ENCODE measurements around the gene HOXD3. TPM values are rescaled to one million over a fixed set of nuclear protein-coding genes. Genes with fewer than 3 reads are reported as not detected.

The HOXD3 gene
- total RNA-seq, 2 experiments from 2014 or later = not detected

GRCh38 chr2:176109946-176110345 is 47.2 kb upstream of the HOXD3 start:
- no peak for DNase-seq
- H3K9me3 Mint-ChIP-seq = no peaks in the 10 kb centered on the region
- intact Hi-C loops (cut with DNase I, micrococcal nuclease) = loop anchor here in 1 of 2 experiments (2.0 to 5.0 kb wide), 2 partner anchors 13 to 33 kb away; no protein-coding TSS in a partner anchor

GRCh38 chr2:176110415-176111308 is 46.4 kb upstream of the HOXD3 start:
- Histone ChIP-seq H3K27ac (ENCODE audit: low read depth in 1 of 2, low read length in 2 of 2) (no peak overlapping the region), H3K4me3 (ENCODE audit: low read length) (no peak overlapping the region), H3K36me3 (ENCODE audit: insufficient read depth, low read length) (no peaks in the 10 kb centered on the region), H3K9me3 (ENCODE audit: control insufficient read depth in 1 of 2, insufficient read depth in 1 of 2, low read length in 2 of 2) (peaks cover 13 to 65% of the 10 kb centered on the region in 2 experiments), H3K4me1 (ENCODE audit: insufficient read depth, low read length) (peaks cover 22% of the 10 kb centered on the region), H3K27me3 (ENCODE audit: control insufficient read depth in 1 of 2, insufficient read depth in 2 of 2, low read length in 2 of 2) (peaks cover 87 to 93% of the 10 kb centered on the region in 2 experiments)
- intact Hi-C loops (cut with DNase I, micrococcal nuclease) = loop anchor here in 1 of 2 experiments (2.0 to 5.0 kb wide), 2 partner anchors 14 to 33 kb away; no protein-coding TSS in a partner anchor
- DNase-seq = no peak
- no peaks in the 10 kb centered on the region for H3K9me3 Mint-ChIP-seq
- H3K36me3 Mint-ChIP-seq (ENCODE audit: low read depth) = peaks cover 7% of the 10 kb centered on the region
- no peak for TF ChIP-seq CTCF (IDR thresholded peaks at IDR 0.05)
- no peak overlapping the region for H3K27ac Mint-ChIP-seq
- ChIA-PET POLR2A (interaction anchor here (0.7 to 2.4 kb wide), 5 partner anchors 10 to 61 kb away, joined by 3 to 8 read pairs (median 3); no protein-coding TSS in a partner anchor), CTCF (interaction anchor here (0.9 to 1.8 kb wide), 3 partner anchors 9 to 16 kb away, joined by 3 to 6 read pairs (median 3); no protein-coding TSS in a partner anchor)
- ATAC-seq (ENCODE audit: poor library complexity) = no peak
- H3K4me1 Mint-ChIP-seq (ENCODE audit: low read depth) = peaks cover 24% of the 10 kb centered on the region
- H3K4me3 Mint-ChIP-seq = no peak overlapping the region
- H3K27me3 Mint-ChIP-seq = peaks cover 89% of the 10 kb centered on the region

More at GRCh38 chr2:176109946-176110345, 47.2 kb upstream of the HOXD3 start:
- no peak overlapping the region for H3K4me3 Mint-ChIP-seq
- no peak overlapping the region for H3K27ac Mint-ChIP-seq
- peaks cover 28% of the 10 kb centered on the region for H3K4me1 Mint-ChIP-seq (ENCODE audit: low read depth)
- ChIA-PET CTCF (interaction anchor here (1.2 to 1.8 kb wide), 2 partner anchors 8 to 17 kb away, joined by 3 to 6 read pairs; no protein-coding TSS in a partner anchor), POLR2A (interaction anchor here (0.7 to 2.4 kb wide), 4 partner anchors 11 to 62 kb away, joined by 3 to 8 read pairs (median 4); no protein-coding TSS in a partner anchor)
- peaks cover 7% of the 10 kb centered on the region for H3K36me3 Mint-ChIP-seq (ENCODE audit: low read depth)
- peaks cover 87 to 93% of the 10 kb centered on the region in 2 experiments for H3K27me3 ChIP-seq (ENCODE audit: control insufficient read depth in 1 of 2, insufficient read depth in 2 of 2, low read length in 2 of 2)
- H3K4me1 ChIP-seq (ENCODE audit: insufficient read depth, low read length) = peaks cover 24% of the 10 kb centered on the region
- no peak for TF ChIP-seq CTCF (IDR thresholded peaks at IDR 0.05)
- ATAC-seq (ENCODE audit: poor library complexity) = no peak
- H3K27ac ChIP-seq (ENCODE audit: low read depth in 1 of 2, low read length in 2 of 2) = no peak overlapping the region
- H3K27me3 Mint-ChIP-seq = peaks cover 90% of the 10 kb centered on the region
- peaks cover 11 to 71% of the 10 kb centered on the region in 2 experiments for H3K9me3 ChIP-seq (ENCODE audit: control insufficient read depth in 1 of 2, insufficient read depth in 1 of 2, low read length in 2 of 2)
- H3K36me3 ChIP-seq (ENCODE audit: insufficient read depth, low read length) = no peaks in the 10 kb centered on the region
- H3K4me3 ChIP-seq (ENCODE audit: low read length) = no peak overlapping the region

GRCh38 chr2:176111309-176111663 is 45.8 kb upstream of the HOXD3 start:
- intact Hi-C loops (cut with DNase I, micrococcal nuclease) = loop anchor here in 1 of 2 experiments (2.0 to 5.0 kb wide), 2 partner anchors 14 to 34 kb away; no protein-coding TSS in a partner anchor
- Histone ChIP-seq H3K36me3 (ENCODE audit: insufficient read depth, low read length) (no peaks in the 10 kb centered on the region), H3K27me3 (ENCODE audit: control insufficient read depth in 1 of 2, insufficient read depth in 2 of 2, low read length in 2 of 2) (peaks cover 88 to 93% of the 10 kb centered on the region in 2 experiments), H3K9me3 (ENCODE audit: control insufficient read depth in 1 of 2, insufficient read depth in 1 of 2, low read length in 2 of 2) (peaks cover 13 to 65% of the 10 kb centered on the region in 2 experiments), H3K27ac (ENCODE audit: low read depth in 1 of 2, low read length in 2 of 2) (no peak overlapping the region), H3K4me1 (ENCODE audit: insufficient read depth, low read length) (peaks cover 21% of the 10 kb centered on the region), H3K4me3 (ENCODE audit: low read length) (no peak overlapping the region)
- no peak for TF ChIP-seq CTCF (IDR thresholded peaks at IDR 0.05)
- Mint-ChIP-seq H3K36me3 (ENCODE audit: low read depth) (peaks cover 7% of the 10 kb centered on the region), H3K4me3 (no peak overlapping the region), H3K4me1 (ENCODE audit: low read depth) (peaks cover 18% of the 10 kb centered on the region), H3K9me3 (no peaks in the 10 kb centered on the region), H3K27me3 (peaks cover 89% of the 10 kb centered on the region), H3K27ac (no peak overlapping the region)
- no peak for ATAC-seq (ENCODE audit: poor library complexity)
- POLR2A ChIA-PET = interaction anchor here (0.7 to 2.4 kb wide), 3 partner anchors 9 to 15 kb away, joined by 3 to 8 read pairs (median 4); no protein-coding TSS in a partner anchor
- CTCF ChIA-PET = interaction anchor here (0.9 to 1.8 kb wide), 3 partner anchors 10 to 16 kb away, joined by 3 to 6 read pairs (median 3); no protein-coding TSS in a partner anchor
- no peak for DNase-seq

Measured in CD4-positive, alpha-beta T cell (primary cell).